HG02678 (cell line): ENCODE results near the gene SLC9A3.

Source experiments
- ATAC-seq: cut with Tn5 transposase; IDR thresholded peaks from one replicate; pipeline ENCODE4 v1.9.1; 2021; ENCODE audit warnings: mild to moderate bottlenecking, moderate library complexity; ENCODE audit not compliant: unreplicated experiment

The SLC9A3 gene

DNA sequence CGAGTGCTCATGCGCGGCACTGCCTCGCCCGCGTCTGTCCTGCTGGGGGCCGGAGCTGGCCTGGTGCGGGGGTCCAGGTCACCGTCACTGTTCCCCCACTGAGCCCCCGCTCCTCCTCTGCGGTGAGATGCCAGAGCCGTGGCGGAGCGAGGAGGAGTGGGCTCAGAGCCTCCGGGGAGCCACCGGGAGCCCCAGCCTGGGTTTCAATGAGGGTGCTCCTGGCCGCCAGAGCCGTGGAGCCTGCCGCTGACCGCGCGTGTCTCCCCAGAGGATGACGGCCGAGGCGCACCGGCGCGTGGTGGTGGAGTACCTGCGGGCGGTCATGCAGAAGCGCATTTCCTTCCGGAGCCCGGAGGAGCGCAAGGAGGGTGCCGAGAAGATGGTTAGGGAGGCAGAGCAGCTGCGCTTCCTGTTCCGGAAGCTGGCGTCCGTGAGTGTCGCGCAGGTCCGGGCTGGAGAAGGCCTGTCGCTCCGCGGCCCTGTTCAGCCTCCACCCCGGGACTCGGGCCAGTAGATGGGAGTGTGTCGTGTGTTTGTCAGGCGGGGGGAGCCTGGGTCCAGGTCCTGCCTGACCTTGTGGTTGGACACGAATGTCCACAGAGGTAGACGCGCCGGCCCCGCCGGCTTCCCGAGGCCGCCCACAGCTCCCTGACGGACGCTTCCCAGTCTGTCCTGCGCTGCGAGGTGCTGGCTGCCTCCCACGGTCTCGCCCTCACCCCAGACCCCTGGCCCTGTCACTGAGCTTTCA lies 59.2 kb downstream of the SLC9A3 start:
- ATAC-seq = no peak

GRCh38 chr5:464446-464842 lies 59.8 kb downstream of the SLC9A3 start:
- ATAC-seq = no peak

DNA sequence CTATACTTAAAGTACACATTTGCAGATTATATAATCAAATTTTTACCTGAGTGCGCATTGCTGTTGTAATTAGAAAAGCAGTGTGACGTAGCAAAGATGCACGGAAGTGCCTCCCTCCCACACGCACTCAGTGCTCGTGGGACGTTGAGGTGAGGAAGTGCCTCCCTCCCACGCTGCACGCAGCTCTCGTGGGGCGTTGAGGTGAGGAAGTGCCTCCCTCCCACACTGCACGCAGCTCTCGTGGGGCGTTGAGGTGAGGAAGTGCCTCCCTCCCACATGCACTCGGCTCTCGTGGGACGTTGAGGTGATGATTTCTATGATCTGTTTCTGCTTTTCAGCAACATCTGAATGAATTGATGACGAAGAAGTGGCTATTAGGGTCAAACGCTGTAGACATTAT lies 60.3 kb downstream of the SLC9A3 start:
- no peak for ATAC-seq

DNA sequence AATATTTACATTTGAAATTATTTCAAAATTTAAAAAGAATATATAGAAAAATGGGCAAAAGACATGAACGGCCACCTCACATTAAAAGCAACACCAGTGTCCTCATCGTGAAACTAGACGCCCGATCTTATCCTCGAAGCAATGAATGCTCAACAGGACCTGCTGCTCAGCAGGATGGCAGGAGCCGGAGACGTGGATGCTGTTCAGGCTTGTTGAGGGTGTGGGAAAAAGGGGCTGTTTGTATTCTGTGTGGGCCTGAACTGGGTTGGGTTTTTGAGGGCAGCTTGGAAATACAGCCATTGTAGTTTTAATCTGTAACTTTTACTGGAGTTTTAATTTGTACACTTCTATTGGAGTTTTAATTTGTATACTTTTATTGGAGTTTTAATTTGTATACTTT lies 60.9 kb downstream of the SLC9A3 start:
- no peak for ATAC-seq

DNA sequence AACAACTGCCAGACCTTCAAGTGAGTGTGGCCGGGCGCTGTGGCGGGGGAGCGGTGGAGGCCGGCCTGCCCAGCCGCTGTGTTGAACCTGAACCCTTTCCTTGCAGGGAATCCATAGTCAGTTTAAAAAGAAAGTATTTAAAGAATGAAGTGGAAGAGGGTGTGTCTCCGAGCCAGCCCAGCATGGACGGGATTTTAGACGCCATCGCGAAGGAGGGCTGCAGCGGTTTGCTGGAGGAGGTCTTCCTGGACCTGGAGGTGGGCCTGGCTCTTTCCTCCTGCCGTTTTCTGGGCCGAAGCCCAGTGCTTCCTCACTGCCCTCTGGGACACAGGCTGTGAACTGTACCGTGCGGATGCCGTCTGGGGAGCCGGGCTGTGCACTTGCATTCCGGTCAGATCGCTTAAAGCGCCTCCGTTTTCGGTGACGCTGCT lies 62.2 kb downstream of the SLC9A3 start:
- no peak for ATAC-seq

DNA sequence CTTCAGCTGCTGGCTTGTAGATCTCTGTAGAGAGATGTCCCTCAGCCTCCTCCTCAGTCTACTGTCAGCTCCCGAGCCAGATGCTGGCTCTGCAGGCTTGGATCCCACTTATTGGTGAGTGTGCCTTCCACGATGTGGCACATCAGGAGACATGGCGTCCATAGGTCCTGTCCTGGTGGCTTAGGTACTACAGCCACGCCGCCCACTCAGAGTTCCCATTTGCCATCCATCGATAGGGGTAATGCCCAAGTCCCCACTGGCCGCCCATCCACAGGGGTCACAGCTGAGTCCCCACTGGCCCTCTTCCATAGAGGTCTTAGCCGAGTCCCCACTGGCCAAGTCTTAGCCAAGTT lies 64.0 kb downstream of the SLC9A3 start:
- no peak for ATAC-seq

- no peak for ATAC-seq
Measured at GRCh38 chr5:459562-460272, 64.5 kb downstream of the SLC9A3 start.

- ATAC-seq = no peak
Measured at GRCh38 chr5:458547-459353, 65.5 kb downstream of the SLC9A3 start.

GRCh38 chr5:457195-457961 lies 66.9 kb downstream of the SLC9A3 start:
- no peak for ATAC-seq

DNA sequence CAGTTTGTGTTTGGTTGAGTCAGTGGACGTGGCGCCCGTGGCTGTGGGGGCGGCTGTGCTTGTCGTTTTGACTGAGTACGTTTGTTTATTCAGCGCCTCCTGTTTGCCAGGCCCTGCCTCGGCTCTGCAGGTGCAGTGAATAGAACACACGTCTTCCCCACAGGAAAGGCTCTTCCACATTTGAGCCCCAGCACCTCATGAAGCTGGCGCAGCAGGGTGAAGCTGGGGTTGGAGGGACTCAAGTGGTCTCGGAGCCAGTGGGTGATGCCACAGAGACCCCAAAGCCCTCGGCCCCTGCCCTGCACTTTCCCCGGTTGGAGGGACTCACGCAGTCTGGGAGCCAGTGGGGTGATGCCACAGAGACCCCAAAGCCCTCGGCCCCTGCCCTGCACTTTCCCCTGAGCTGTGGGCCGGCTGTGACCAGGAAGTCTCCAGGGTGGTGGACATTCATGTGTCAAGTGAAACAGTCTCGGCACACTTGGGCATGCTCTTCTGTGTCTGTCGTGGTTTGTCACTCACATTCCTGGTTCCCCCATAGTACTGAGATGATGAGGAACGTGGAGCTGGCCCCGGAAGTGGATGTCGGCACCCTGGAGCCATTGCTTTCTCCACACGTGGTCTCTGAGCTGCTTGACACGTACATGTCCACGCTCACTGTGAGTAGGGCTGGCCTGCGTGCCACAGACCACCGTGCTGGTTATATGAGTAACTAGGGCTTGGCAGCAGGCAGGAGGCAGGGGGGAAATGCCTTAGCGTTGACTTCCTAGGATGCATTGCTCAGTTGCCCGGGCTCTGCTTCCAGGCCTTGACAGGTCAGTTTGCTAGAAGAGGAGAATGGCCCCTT lies 67.7 kb downstream of the SLC9A3 start:
- ATAC-seq = no peak

GRCh38 chr5:455806-456205 lies 68.4 kb downstream of the SLC9A3 start:
- ATAC-seq = no peak

DNA sequence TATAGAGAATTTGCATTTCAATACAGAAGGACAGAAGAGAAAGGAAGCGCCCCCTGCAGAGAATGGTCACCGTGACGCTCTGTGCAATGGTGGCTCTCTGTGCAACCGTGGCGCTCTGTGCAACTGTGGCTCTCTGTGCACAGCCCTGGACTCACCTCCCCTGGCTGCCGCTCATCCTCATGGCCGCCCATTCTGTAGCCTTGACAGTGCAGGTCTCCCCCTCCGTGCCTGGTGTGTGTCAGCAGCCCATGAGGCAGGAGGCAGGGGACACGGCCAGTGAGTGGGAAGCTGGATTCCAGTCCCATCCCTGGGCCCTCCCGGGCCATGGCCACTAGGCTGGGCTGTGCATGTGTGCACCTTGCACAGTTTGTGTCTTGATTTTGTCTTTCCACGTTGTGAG lies 69.3 kb downstream of the SLC9A3 start:
- no peak for ATAC-seq

- ATAC-seq = no peak
Measured at GRCh38 chr5:453725-454481, 70.3 kb downstream of the SLC9A3 start.

GRCh38 chr5:452978-453710 lies 71.1 kb downstream of the SLC9A3 start:
- ATAC-seq = no peak

- ATAC-seq = no peak
Measured at GRCh38 chr5:451587-452458, 72.4 kb downstream of the SLC9A3 start.

DNA sequence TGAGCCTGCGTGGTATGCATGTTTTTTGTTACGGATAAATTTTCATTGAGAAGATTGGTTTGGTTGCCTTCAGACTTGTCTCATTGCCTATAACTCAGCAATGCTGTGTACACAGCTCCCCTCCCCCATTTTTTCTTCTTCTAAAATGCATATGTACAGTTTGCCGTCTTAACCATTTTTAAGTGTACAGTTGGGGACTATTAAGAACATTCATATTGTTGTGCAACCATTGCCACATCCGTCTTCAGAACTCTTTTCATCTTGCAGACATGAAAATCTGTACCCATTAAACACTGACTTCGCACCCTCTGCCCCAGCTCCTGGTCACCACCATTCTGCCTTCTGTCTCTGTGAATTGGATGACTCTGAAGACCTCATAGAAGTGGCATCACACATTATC lies 75.1 kb downstream of the SLC9A3 start:
- no peak for ATAC-seq

GRCh38 chr5:448766-449090 lies 75.5 kb downstream of the SLC9A3 start:
- no peak for ATAC-seq
